AG04449 (cell line): ENCODE results near the gene SERP2.
A peak's percentile ranks its signal among the peaks of the same experiment; 100 is the strongest.

ENCODE experiments used
- CTCF ChIA-PET: fragments of 350-600 bp; formaldehyde crosslinking; extraction: SDS; loops from one replicate; lab custom pipeline; 2021; ENCODE audit warnings: antibody characterized with exemption; lab: Yijun Ruan, JAX
- POLR2A ChIA-PET: fragments of 400-600, 350-600 bp; formaldehyde crosslinking; extraction: SDS; loops from one replicate; lab custom pipeline; 2020; ENCODE audit warnings: antibody characterized with exemption, inconsistent platforms; lab: Yijun Ruan, JAX
- DNase-seq: peaks from one replicate; pipeline ENCODE4 v3.0.0-alpha.2; 2010; ENCODE audit warnings: low read depth, low spot score
- H3K4me3 ChIP-seq: 2 replicates; pipeline ENCODE4 v1.5.1; 2011; ENCODE audit warnings: low read depth, mild to moderate bottlenecking, control low read depth, low read length
- TF ChIP-seq, protein P1 (sequence below): IDR thresholded peaks from one replicate; pipeline ENCODE4 v1.5.1; 2011; ENCODE audit warnings: mild to moderate bottlenecking, moderate library complexity, low read length, control low read depth, inconsistent platforms; ENCODE audit not compliant: insufficient read depth; ENCODE audit errors: missing control alignments

The SERP2 gene

DNA sequence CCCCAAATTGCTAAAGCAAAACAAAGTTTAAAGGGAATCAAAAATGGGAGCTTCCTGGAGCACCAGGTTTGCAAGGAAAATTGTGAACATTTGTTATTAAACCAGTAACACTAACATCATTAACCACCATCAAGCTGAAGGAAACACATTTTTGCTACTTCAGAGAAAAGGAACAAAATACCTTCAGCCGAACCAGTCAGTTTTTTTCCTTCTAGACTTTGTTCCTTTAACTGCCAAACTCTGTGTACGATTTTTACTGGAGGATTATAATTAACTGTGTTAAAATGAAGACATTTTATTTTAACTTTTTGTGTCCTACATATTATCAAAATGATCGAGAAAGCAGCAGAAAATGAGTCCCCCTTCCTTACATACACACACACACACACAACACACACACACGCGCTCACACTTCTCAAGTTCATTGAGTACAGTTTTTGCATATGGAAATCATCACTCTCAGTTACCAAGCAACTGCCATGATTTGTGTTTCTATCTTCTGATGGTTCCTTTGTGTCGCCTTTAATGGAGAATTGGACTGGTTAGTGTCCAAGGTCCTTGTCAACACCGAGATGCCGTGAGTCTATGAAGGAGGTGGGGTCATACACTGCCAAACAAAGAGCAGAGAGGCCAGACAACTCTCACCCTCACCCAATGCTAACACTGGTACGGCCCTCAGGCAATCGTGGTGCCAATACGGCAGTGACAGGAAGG is 9.8 kb upstream of the SERP2 start:
- H3K4me3 ChIP-seq, result no peak overlapping the region
- ChIA-PET CTCF (interaction anchor here (1.7 kb wide), 1 partner anchor 172 kb away, joined by 4 read pairs; no protein-coding TSS in a partner anchor), POLR2A (no interaction called here)
- TF ChIP-seq, protein P1, sequence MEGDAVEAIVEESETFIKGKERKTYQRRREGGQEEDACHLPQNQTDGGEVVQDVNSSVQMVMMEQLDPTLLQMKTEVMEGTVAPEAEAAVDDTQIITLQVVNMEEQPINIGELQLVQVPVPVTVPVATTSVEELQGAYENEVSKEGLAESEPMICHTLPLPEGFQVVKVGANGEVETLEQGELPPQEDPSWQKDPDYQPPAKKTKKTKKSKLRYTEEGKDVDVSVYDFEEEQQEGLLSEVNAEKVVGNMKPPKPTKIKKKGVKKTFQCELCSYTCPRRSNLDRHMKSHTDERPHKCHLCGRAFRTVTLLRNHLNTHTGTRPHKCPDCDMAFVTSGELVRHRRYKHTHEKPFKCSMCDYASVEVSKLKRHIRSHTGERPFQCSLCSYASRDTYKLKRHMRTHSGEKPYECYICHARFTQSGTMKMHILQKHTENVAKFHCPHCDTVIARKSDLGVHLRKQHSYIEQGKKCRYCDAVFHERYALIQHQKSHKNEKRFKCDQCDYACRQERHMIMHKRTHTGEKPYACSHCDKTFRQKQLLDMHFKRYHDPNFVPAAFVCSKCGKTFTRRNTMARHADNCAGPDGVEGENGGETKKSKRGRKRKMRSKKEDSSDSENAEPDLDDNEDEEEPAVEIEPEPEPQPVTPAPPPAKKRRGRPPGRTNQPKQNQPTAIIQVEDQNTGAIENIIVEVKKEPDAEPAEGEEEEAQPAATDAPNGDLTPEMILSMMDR, result no peak
- no peak for DNase-seq

DNA sequence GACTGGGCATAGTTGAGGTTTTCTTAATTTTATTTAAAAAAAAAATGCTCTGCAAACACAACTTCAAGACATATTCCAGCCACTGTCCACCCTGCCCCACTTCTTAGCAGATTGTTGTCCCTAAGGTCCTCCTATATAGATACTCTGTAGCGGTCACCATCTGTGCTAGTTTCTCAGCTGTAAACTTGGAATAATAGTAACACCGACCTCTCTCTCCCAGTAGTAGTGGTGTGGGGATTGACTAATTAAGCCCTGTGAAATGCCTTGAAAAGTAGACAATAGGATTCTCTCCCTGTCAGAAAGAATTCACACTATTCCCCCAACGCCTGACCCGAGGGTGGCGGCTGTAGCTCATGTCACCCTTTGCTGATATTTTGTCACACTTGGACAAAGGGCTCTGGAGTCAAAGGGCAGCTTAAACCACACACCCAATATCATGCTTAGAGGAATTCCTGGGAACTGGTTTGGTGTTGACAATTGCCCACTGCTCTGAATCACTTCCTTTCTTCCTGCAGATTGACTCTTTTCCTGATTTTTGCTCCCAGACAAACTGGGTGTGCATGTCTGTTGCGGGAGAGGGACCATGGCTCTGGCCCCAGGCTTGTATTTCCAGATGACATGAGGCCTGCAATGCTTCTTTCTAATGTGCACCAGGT is 9.2 kb upstream of the SERP2 start:
- CTCF ChIA-PET, result interaction anchor here (1.1 to 1.7 kb wide), 3 partner anchors 14 to 173 kb away, joined by 3 to 4 read pairs (median 4); no protein-coding TSS in a partner anchor
- POLR2A ChIA-PET, result interaction anchor here (0.6 to 1.0 kb wide), 2 partner anchors 17 to 232 kb away, joined by 3 read pairs; no protein-coding TSS in a partner anchor
- TF ChIP-seq, protein P1, result no peak
- DNase-seq, result no peak
- no peak overlapping the region for H3K4me3 ChIP-seq

DNA sequence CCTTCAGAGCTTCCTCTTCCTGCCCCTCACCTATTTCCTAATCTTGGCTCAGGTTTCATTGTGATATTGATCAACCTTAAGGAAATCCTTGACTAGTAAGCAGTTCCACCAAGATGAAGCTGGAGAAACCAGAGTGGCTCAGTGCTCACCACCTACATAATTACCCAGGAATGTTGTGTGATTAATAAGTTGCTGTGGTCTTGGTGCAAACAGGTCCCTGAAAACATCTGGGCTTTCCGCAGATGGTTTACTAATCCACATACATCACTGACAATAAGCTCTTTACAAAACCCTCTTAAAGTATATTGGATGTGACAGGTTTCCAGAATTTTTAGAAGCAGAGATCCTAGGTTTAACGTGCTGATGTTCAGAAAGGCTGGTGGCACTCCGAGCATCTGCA is 8.6 kb upstream of the SERP2 start:
- TF ChIP-seq, protein P1, result no peak
- no peak for DNase-seq
- no peak overlapping the region for H3K4me3 ChIP-seq
- ChIA-PET POLR2A (interaction anchor here (0.6 to 1.0 kb wide), 3 partner anchors 16 to 233 kb away, joined by 3 read pairs; no protein-coding TSS in a partner anchor), CTCF (interaction anchor here (1.1 to 1.7 kb wide), 3 partner anchors 14 to 173 kb away, joined by 3 to 4 read pairs (median 4); no protein-coding TSS in a partner anchor)

DNA sequence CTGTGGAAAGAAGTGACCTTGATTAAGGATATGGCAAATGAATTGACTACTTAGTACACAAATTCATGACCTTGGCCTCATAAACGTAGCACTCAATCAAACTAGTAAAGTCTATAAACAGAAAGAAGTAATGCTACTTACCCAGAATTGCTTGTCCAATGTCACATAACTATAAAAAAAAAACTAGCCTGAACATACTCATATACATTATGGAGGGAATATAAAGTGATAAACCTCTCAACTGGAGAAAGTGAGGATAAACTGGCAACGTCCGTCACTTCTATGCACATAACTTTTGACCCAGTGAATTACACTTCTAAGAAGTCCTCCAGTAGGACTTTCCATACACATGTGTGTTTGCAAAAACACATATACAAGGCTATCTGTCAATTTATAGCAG is 7.7 kb upstream of the SERP2 start:
- ChIA-PET CTCF (no interaction called here), POLR2A (interaction anchor here (0.9 kb wide), 1 partner anchor 129 kb away, joined by 3 read pairs; no protein-coding TSS in a partner anchor)
- DNase-seq, result no peak
- H3K4me3 ChIP-seq, result no peak overlapping the region
- TF ChIP-seq, protein P1, result no peak

DNA sequence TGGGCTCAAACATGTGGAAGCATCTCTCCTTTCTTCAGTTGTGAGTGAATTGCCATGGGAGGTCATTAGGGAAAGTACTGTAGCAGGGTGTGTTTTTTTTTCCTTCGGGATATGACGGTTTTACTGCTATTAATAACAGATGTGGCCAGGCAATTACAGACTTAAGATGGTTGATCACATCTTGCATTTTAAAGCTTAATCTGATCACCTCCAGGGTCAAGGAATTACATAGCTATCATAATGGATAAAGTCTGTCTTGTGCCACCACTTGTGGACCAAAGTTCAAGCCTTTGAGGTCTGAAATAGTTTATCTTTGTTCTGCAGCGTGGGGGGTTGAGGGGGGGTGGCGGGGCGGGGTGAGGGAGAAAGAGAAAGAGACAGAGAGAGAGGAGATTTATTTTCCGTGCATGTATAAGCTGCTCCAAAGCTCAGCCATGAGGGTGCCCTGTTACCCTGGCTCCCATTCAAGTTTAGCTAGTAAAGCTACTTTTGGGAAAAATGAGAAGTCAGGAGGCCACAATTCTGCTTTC is 5.5 kb upstream of the SERP2 start:
- ChIA-PET CTCF (no interaction called here), POLR2A (interaction anchor here (1.3 kb wide), 1 partner anchor 69 kb away, joined by 3 read pairs; no protein-coding TSS in a partner anchor)
- no peak overlapping the region for H3K4me3 ChIP-seq
- peak; percentile 26 for DNase-seq
- TF ChIP-seq, protein P1, result no peak
